A673 (cell line): ENCODE results near the gene RABGGTA.

Source experiments
- CTCF ChIP-seq: fragments of 300-800, 200-600 bp; sonication (generic); conservative IDR thresholded peaks from 2 replicates; pipeline ENCODE4 v1.5.1; 2017; ENCODE audit warnings: low read depth, mild to moderate bottlenecking, antibody characterized with exemption, low read length, moderate library complexity, mixed read lengths
- EZH2 ChIP-seq: fragments of 200-600 bp; sonication (generic); IDR thresholded peaks from 2 replicates; pipeline ENCODE4 v1.6.1; 2017; ENCODE audit warnings: borderline replicate concordance, low read depth, mild to moderate bottlenecking, mixed read lengths, antibody characterized with exemption, low read length; ENCODE audit not compliant: poor library complexity, severe bottlenecking

GRCh38 chr14:24271834-24272263 is 452 bp upstream of the RABGGTA start:
- no peak for TF ChIP-seq CTCF
- TF ChIP-seq EZH2 = no peak
